SK-N-SH treated with all-trans-retinoic acid at 6 μM for 48 hours (cell line): ENCODE measurements around the gene C2orf80.

ENCODE experiments used
- ARNTL ChIP-seq: fragments of 450-650 bp; formaldehyde crosslinking; IDR thresholded peaks from 2 replicates; pipeline ENCODE4 v1.5.0; 2020; ENCODE audit warnings: low read depth, mild to moderate bottlenecking, moderate library complexity, borderline replicate concordance
- BACH2 ChIP-seq: fragments of 250-450 bp; sonication (Bioruptor Pico); IDR thresholded peaks from 2 replicates; pipeline ENCODE4 v1.9.0; 2021; ENCODE audit warnings: mild to moderate bottlenecking, borderline replicate concordance
- CREB5 ChIP-seq: fragments of 250-450 bp; sonication (Bioruptor Pico); IDR thresholded peaks from 2 replicates; pipeline ENCODE4 v1.5.1; 2020; ENCODE audit warnings: low read depth, mild to moderate bottlenecking, moderate library complexity
- CSDC2 ChIP-seq: fragments of 250-450 bp; sonication (Bioruptor Pico); IDR thresholded peaks from 2 replicates; pipeline ENCODE4 v1.5.0; 2020; ENCODE audit warnings: mild to moderate bottlenecking, moderate library complexity
- CSRNP3 ChIP-seq: fragments of 250-450 bp; sonication (Bioruptor Pico); IDR thresholded peaks from 2 replicates; pipeline ENCODE4 v1.5.1; 2021; ENCODE audit warnings: mild to moderate bottlenecking, moderate library complexity
- ESRRG ChIP-seq: fragments of 250-450 bp; sonication (Bioruptor Pico); IDR thresholded peaks from 2 replicates; pipeline ENCODE4 v1.6.1; 2021; ENCODE audit warnings: mild to moderate bottlenecking
- GLIS3 ChIP-seq: fragments of 250-450 bp; sonication (Bioruptor Pico); IDR thresholded peaks from 2 replicates; pipeline ENCODE4 v1.5.0; 2020; ENCODE audit warnings: mild to moderate bottlenecking, moderate library complexity
- ISL1 ChIP-seq: fragments of 250-450 bp; sonication (Bioruptor Pico); IDR thresholded peaks from 2 replicates; pipeline ENCODE4 v2.1.2; 2022; ENCODE audit warnings: mild to moderate bottlenecking, moderate library complexity
- OSR1 ChIP-seq: fragments of 250-450 bp; sonication (Bioruptor Pico); IDR thresholded peaks from 2 replicates; pipeline ENCODE4 v1.8.0; 2022; ENCODE audit warnings: moderate library complexity, mild to moderate bottlenecking, inconsistent platforms
- PATZ1 ChIP-seq: fragments of 250-450 bp; sonication (Bioruptor Pico); IDR thresholded peaks from 2 replicates; pipeline ENCODE4 v1.8.0; 2020; ENCODE audit warnings: mild to moderate bottlenecking, moderate library complexity, borderline replicate concordance
- POU6F1 ChIP-seq: fragments of 250-450 bp; sonication (Bioruptor Pico); IDR thresholded peaks from 2 replicates; pipeline ENCODE4 v1.8.0; 2021; ENCODE audit warnings: low read depth, mild to moderate bottlenecking, moderate library complexity, borderline replicate concordance
- RARB ChIP-seq: fragments of 250-450 bp; sonication (Bioruptor Pico); IDR thresholded peaks from 2 replicates; pipeline ENCODE4 v1.8.0; 2021; ENCODE audit warnings: mild to moderate bottlenecking, moderate library complexity
- ZC3H10 ChIP-seq: fragments of 250-450 bp; sonication (Bioruptor Pico); IDR thresholded peaks from 2 replicates; pipeline ENCODE4 v1.5.1; 2021; ENCODE audit warnings: mild to moderate bottlenecking, moderate library complexity
- ZFP30 ChIP-seq: fragments of 450-650 bp; formaldehyde crosslinking; IDR thresholded peaks from 2 replicates; pipeline ENCODE4 v1.5.0; 2022; ENCODE audit warnings: mild to moderate bottlenecking, moderate library complexity

GRCh38 chr2:208210688-208211451 is 21.0 kb upstream of the C2orf80 start:
- no peak for TF ChIP-seq BACH2 (CRISPR knock-in tag)
- TF ChIP-seq OSR1 (CRISPR knock-in tag): no peak
- no peak for TF ChIP-seq ZC3H10 (CRISPR knock-in tag)
- TF ChIP-seq RARB: no peak
- TF ChIP-seq ARNTL (CRISPR knock-in tag): no peak
- no peak for TF ChIP-seq CREB5 (CRISPR knock-in tag)
- no peak for TF ChIP-seq GLIS3 (CRISPR knock-in tag)
- TF ChIP-seq CSDC2: no peak
- no peak for TF ChIP-seq ZFP30 (CRISPR knock-in tag)
- no peak for TF ChIP-seq ESRRG (CRISPR knock-in tag)
- TF ChIP-seq CSRNP3 (CRISPR knock-in tag): no peak
- no peak for TF ChIP-seq PATZ1 (CRISPR knock-in tag)
- no peak for TF ChIP-seq ISL1
- TF ChIP-seq POU6F1 (CRISPR knock-in tag): no peak
